Measurements from ENCODE around the gene PATJ.
A peak's percentile ranks its signal among the peaks of the same experiment; 100 is the strongest.
"Not testable (repeated sequence)": the region's sequence is repeated elsewhere in the genome, so short reads cannot be mapped to it uniquely, and the experiment has no call there.

PATJ gene

GRCh38 chr1:62109124-62109523, 366.8 kb downstream of the PATJ start:
- DNase-seq, result no peak

GRCh38 chr1:62110198-62110817, 368.0 kb downstream of the PATJ start:
- no peak for DNase-seq

- no peak for DNase-seq
These were observed 368.8 kb downstream of the PATJ start for GRCh38 chr1:62111084-62111483.

GRCh38 chr1:62113507-62113906, 371.2 kb downstream of the PATJ start:
- no peak for DNase-seq

- DNase-seq, result no peak
These were observed 374.9 kb downstream of the PATJ start for GRCh38 chr1:62117018-62117750.

GRCh38 chr1:62126579-62127290, 384.5 kb downstream of the PATJ start:
- DNase-seq, result no peak

DNA sequence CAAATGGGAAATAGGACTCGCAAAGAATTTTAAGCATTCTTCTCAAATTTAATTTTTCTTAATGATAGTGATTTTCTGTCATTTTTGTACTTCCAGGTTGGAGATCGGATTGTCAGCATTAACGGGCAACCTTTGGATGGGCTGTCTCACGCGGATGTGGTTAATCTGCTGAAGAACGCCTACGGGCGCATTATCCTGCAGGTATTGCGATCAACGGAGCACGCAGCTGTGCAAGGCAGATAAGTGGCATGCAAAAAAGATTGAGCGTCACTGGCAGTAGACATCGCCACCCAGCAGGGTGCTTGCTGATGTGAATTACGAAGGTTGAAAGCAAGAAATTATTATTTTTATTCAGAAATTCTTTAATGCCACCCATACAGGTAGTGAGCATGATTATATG, 386.5 kb downstream of the PATJ start:
- DNase-seq, result no peak

DNA sequence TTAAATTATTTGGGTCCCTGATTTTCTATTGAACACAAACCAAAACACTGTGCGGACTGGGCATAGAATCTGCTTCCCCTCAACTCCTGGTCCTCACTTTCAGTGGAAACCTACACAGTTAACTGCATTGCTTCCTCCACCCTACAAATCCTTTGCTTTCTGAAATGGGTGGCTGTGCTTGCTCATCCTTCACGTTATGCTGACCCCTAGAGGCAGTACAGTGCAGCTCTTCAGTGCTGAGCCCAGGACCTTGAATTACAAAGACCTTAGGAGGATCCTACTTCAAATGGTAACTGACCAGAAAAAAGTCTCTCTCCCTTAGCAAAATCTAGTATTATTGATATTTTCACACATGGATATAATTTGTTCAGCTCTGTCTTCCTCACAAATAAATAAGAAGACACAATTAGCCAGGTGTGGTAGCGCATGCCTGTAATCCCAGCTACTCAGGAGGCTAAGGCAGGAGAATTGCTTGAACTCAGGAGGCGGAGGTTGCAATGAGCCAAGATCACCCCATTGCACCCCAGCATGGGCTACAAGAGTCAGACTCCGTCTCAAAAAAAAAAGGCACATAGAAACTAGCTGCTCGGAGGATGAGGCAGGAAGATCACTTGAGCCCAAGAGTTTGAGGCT, 388.9 kb downstream of the PATJ start:
- DNase-seq, result no peak

DNA sequence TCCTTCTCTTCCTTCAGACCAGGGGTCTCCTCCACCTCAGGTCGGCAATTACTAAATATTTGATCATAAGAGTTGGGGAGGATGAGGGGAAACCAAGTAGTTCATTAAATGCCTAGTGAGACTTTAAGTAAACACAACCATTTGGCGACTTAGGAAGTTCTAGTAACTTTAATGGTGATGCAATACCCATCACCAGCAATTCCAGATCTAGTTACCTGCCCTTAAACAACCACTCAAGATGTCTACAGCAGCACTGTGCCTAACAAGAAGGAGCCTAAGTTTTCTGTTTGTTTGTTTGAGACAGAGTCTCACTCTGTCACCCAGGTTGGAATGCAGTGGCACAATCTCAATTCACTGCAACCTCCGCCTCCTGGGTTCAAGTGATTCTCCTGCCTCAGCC, 395.7 kb downstream of the PATJ start:
- DNase-seq, result no peak

DNA sequence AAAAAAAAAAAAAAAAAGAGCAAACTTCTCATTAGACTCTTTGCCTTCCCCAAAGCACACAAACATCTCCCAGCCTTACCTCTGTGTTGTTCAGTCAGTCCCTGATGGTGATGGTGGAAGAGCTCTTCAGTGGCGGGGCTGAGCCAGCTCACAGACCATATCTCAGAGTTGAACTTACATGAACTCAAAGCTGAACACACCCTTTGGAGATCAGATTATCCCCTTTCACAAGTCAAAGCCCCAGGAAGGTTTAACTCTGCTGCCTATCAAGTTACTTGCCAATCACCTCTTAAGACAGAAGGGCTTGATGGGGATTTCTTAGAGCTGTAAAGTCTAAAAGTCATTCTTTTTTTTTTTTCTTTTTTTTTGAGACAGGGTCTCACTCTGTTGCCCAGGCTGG, 397.1 kb downstream of the PATJ start:
- DNase-seq, result no peak

DNA sequence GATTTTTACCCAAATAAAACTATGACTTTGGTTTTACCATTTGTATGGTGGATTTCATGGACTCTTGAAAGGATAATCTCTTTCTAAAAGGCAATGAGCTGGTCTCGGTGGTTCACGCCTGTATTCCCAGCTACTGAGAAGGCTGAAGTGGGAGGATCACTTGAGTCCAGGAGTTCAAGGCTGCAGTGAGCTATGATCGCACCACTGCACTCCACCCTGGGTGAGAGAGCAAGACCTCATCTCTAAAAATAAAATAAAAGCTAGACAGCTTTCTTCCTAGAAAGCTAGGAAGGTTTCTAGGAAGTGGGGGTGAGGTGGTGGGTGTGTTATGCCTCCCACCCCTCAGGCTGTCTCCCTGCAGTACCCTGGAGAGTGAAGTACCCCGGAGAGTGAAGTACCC, 398.4 kb downstream of the PATJ start:
- DNase-seq, result no peak

GRCh38 chr1:62142496-62142895, 400.2 kb downstream of the PATJ start:
- no peak for DNase-seq

DNA sequence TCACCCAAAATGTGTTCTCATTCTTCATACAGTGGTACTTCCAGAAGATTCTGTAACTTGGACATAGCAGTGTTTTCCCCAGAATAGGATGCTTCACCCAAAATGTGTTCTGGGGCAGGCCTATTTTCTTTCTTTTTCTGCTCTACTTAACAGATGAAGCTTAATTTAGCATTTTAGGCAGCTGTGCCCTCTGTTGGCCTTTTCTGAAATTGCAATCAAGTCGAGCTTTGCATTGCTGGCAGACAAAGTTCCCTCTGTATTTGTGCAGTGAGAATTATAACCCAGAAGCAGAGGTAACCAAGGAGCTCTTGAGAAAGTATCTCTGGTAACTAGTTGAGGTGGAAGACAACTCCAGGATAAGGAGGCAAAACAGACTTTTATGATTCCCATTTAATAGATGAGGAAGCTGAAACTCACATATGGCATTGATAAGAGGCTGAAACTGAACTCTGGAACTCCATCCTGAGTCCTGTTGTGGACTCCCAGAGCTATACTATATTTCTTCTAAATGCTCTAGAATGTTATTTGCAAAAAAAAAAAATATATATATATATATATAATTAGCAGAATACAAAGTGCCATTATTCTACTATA, 402.1 kb downstream of the PATJ start:
- DNase-seq, result no peak

DNA sequence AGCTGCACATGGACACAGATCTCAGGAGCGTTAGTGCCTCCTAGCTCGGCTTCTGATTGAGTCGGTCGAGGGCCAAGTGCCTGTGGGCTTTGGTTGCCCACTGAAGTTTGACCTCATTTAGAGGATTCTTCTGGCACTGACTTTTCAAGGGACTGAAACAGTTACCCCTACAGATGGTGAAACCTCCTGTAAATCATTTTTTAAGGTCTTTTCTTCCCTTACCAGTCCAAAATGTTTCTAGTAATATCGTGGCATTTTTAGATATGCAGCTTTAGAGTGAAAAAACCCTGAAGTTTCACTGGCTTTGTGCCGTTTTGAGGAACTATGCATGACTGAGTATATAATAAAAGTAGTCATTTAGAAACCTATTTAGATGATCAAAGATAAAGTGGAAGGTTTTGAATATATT, 417.7 kb downstream of the PATJ start:
- no peak for DNase-seq

- DNase-seq, result no peak
These were observed 419.4 kb downstream of the PATJ start for GRCh38 chr1:62161711-62162110.

DNA sequence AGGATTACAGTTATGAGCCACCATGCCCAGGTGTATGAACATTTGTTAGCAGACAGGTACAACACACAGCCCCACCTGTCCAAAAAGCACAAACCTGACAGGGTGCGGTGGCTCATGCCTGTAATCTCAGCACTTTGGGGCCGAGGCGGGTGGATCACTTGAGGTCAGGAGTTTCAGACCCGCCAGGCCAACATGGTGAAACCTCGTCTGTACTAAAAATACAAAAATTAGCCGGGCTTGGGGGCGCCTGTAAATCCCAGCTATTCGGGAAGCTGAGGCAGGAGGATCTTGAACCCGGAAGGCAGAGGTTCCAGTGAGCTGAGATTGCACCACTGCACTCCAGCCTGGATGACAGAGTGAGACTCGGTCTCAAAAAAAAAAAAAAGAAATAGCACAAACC, 428.1 kb downstream of the PATJ start:
- DNase-seq, result not testable (repeated sequence)

DNA sequence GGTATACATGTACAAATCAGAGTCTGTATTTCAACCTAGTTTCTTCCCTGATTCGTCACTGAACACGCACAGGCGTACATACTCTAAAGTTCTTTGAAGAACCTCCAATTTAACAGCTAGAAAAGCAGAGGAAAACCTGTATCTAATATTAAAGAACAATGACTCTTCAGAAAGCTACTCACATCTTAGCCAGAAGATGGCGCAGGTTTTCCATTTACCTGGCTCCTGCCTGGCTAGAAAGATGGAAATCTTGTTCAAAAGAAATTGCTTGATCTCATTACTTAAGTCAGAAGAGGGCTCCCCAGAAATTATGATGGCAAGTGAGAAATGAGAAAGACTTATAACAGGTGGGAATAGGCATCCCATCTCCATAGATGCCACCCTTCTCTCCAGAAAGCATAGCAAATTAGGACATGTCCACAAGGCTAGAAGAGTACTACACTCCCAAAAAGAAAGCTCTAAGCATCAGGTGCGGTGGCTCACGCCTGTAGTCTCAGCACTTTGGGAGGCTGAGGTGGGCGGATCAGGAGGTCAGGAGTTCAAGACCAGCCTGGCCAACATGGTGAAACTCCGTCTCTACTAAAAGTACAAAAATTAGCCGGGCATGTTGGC, 433.4 kb downstream of the PATJ start:
- DNase-seq, result peak in 1 of 2 experiments; percentile 18

GRCh38 chr1:62176597-62177312, 434.5 kb downstream of the PATJ start:
- DNase-seq, result no peak

DNA sequence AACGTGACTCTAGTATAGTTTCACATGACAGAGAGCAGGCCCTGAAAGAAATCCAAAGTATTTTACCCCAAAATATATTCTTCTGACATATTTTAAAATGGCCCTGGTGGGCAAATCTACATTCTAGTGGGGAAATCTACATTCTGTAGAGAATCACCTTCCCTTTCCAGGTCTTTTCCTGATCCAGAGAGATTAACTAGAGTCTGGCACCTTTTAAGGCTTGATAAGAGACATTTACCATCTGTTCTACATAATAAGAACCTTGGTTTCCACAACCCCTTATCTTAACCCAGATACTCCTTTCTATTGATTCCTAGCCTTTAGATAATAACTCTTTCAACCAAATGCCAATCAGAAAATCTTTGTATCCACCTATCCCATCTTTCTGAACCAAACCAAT, 435.3 kb downstream of the PATJ start:
- DNase-seq, result no peak

GRCh38 chr1:62178372-62178771, 436.1 kb downstream of the PATJ start:
- no peak for DNase-seq

- DNase-seq, result not testable (repeated sequence)
These were observed 437.8 kb downstream of the PATJ start for GRCh38 chr1:62180054-62180453.

GRCh38 chr1:62180639-62181038, 438.4 kb downstream of the PATJ start:
- DNase-seq, result no peak

Data from activated CD4-positive, alpha-beta T cell treated with anti-CD3 and anti-CD28 coated beads, Interleukin-2, amount 50 U/mL, for 4 hours (primary cell).